ENCODE results near the gene HDAC10. TPM values are rescaled to one million over a fixed set of nuclear protein-coding genes. Genes with fewer than 3 reads are reported as not detected.

Gene HDAC10
- polyA plus RNA-seq, 1 of the 3 experiments (the other 2 are of a cell fraction) = 51.9 TPM

DNA sequence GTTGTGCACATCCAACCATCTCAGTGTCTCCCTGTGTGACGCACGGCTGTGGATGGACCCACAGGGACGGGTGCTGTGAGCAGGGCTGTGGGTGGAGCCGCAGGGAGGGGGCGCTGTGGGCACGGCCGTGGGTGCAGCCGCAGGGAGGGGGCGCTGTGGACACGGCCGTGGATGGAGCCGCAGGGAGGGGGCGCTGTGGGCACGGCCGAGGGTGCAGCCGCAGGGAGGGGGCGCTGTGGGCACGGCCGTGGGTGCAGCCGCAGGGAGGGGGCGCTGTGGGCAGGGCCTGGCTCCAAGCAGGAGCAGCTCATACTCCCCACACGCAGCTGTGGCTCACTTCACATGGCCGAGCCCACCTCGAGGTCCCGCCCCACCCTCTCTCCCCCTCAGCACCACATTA, 25.1 kb upstream of the HDAC10 start:
- peaks cover 22 to 64% of the 10 kb centered on the region in 2 experiments for H3K36me3 ChIP-seq (replicated peaks in 1 of 2; ENCODE audit: control insufficient read depth in 1 of 2, insufficient read depth in 2 of 2, low read length in 1 of 2)
- POLR2A ChIA-PET = no interaction called here

DNA sequence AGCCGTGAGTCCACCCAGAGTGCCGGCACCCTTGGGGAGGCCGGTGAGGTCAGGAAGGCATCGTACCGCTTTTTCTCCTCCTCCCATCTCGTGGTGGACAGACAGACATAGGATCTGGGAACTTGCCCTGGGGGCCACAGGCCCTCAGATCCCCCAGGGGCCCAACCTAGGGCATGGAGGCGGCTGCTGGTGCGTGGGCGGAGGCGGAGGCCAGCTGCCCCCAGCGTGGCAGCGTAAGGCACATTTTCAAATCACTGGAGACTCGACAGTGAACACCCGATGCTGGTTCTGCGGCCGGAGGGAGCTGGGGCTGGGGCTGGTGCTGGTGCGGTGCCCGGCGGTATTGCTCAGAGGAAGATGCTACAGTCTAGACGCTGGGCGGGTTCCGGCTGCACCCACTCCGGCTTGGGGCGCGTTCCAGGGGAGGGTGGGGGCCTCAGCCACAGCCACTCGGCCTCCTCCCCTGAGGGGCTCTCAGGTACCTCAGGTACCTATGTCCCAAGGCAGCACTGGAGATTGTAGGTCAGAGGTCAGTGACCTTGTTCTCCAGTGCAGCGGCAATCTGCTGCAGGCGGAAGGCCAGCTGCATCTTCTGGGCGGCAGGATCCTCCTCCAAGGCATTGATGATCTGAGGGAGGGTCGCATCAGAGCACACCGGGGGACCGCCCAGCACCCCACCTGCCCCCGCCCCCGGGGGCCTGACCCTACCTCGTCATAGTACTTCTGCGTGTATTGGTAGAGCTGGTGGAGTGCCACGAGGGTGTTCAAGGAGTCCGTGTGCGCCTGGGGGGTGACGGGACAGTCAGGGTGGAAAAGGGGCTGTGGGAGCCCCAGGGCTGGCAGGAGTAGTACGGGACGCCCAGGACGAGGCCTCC, 24.4 kb upstream of the HDAC10 start:
- H3K9ac ChIP-seq = no peak overlapping the region
- ChIA-PET CTCF (interaction anchor here (0.7 to 7.0 kb wide), 17 partner anchors 8 to 327 kb away, joined by 3 to 101 read pairs (median 7); partner anchors contain the start of genes DENND6B, MAPK12 and PPP6R2), POLR2A (no interaction called here)
- peaks cover 27% of the 10 kb centered on the region; the same call in 1 of the 2 replicates for H4K20me1 ChIP-seq (ENCODE audit: insufficient read depth)
- no peak overlapping the region for H3K4me3 ChIP-seq (ENCODE audit: low read depth in 2 of 2, low read length in 1 of 2)
- no peak overlapping the region for H3K4me2 ChIP-seq
- no peaks in the 10 kb centered on the region for H3K79me2 ChIP-seq (ENCODE audit: insufficient read depth)
- peaks cover 22 to 58% of the 10 kb centered on the region in 2 experiments for H3K36me3 ChIP-seq (replicated peaks in 1 of 2; ENCODE audit: control insufficient read depth in 1 of 2, insufficient read depth in 2 of 2, low read length in 1 of 2)
- H3F3A ChIP-seq (replicated peaks; ENCODE audit: insufficient read depth) = peaks cover 34% of the 10 kb centered on the region
- no peak for TF ChIP-seq TAF1 (IDR thresholded peaks at IDR 0.05; ENCODE audit: borderline replicate concordance, low read depth, low read length)
- TF ChIP-seq GATA2 (CRISPR knock-in tag; IDR thresholded peaks at IDR 0.05) = no peak
- TF ChIP-seq RAD21 (IDR thresholded peaks at IDR 0.05; ENCODE audit: low read length) = no peak
- TF ChIP-seq, protein P1, sequence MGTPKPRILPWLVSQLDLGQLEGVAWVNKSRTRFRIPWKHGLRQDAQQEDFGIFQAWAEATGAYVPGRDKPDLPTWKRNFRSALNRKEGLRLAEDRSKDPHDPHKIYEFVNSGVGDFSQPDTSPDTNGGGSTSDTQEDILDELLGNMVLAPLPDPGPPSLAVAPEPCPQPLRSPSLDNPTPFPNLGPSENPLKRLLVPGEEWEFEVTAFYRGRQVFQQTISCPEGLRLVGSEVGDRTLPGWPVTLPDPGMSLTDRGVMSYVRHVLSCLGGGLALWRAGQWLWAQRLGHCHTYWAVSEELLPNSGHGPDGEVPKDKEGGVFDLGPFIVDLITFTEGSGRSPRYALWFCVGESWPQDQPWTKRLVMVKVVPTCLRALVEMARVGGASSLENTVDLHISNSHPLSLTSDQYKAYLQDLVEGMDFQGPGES (IDR thresholded peaks at IDR 0.05; ENCODE audit: low read depth, low read length) = no peak
- H3K9me3 ChIP-seq = no peaks in the 10 kb centered on the region
- no peak overlapping the region; a peak in 1 of 4 replicates for H3K27ac ChIP-seq (ENCODE audit: low read depth in 2 of 2, low read length in 1 of 2)
- DNase-seq = no peak
- peaks cover 7 to 13% of the 10 kb centered on the region in 2 experiments; a peak in 2 of 4 replicates for H3K4me1 ChIP-seq (ENCODE audit: control insufficient read depth in 1 of 2, insufficient read depth in 2 of 2, low read depth in 1 of 2, low read length in 1 of 2)
- no peak overlapping the region for H2AFZ ChIP-seq (ENCODE audit: low read depth)
- no peaks in the 10 kb centered on the region for H3K27me3 ChIP-seq (ENCODE audit: insufficient read depth)
- 96% methylated on average over 29 of the region's 43 CpGs for WGBS (ENCODE audit: low lambda C conversion rate)
- H3K9me2 ChIP-seq = no peaks in the 10 kb centered on the region

More for the DNA sequence above, 25.1 kb upstream of the HDAC10 start:
- Histone ChIP-seq H3K9me2 (no peaks in the 10 kb centered on the region), H3K27me3 (ENCODE audit: insufficient read depth) (no peaks in the 10 kb centered on the region), H3K9ac (no peak overlapping the region), H3K27ac (ENCODE audit: low read depth in 2 of 2, low read length in 1 of 2) (no peak overlapping the region), H3K4me1 (ENCODE audit: control insufficient read depth in 1 of 2, insufficient read depth in 2 of 2, low read depth in 1 of 2, low read length in 1 of 2) (peaks cover 4 to 11% of the 10 kb centered on the region in 2 experiments; a peak in 2 of 4 replicates), H3K9me3 (no peaks in the 10 kb centered on the region), H3K79me2 (ENCODE audit: insufficient read depth) (no peaks in the 10 kb centered on the region), H3F3A (replicated peaks; ENCODE audit: insufficient read depth) (peaks cover 31% of the 10 kb centered on the region), H3K4me3 (ENCODE audit: low read depth in 2 of 2, low read length in 1 of 2) (no peak overlapping the region), H4K20me1 (ENCODE audit: insufficient read depth) (peaks cover 27% of the 10 kb centered on the region; the same call in 1 of the 2 replicates), H3K4me2 (no peak overlapping the region), H2AFZ (ENCODE audit: low read depth) (no peak overlapping the region)
- peak; percentile 79 for DNase-seq
- WGBS (ENCODE audit: low lambda C conversion rate) = 83% methylated on average over 23 of the region's 25 CpGs
- CTCF ChIA-PET = interaction anchor here (0.6 to 7.0 kb wide), 24 partner anchors 8 to 496 kb away, joined by 3 to 101 read pairs (median 5); partner anchors contain the start of genes DENND6B, MAPK12 and PPP6R2
- TF ChIP-seq GABPA (IDR thresholded peaks at IDR 0.05; ENCODE audit: low read depth) (no peak), RAD21 (IDR thresholded peaks at IDR 0.05; ENCODE audit: low read length) (peak; percentile 19; the same call in 1 of the 2 replicates), SMC3 (IDR thresholded peaks at IDR 0.05; ENCODE audit: low read depth, low read length) (peak; percentile 9; the same call in 1 of the 2 replicates), SIN3A (IDR thresholded peaks at IDR 0.05; ENCODE audit: borderline replicate concordance, low read depth, low read length) (no peak), GATA2 (CRISPR knock-in tag; IDR thresholded peaks at IDR 0.05) (no peak), POLR2AphosphoS5 (IDR thresholded peaks at IDR 0.05; ENCODE audit: low read depth, low read length) (0 out of 2 replicates have a peak, but pooled peaks have one; percentile 10)
- TF ChIP-seq, protein P2, sequence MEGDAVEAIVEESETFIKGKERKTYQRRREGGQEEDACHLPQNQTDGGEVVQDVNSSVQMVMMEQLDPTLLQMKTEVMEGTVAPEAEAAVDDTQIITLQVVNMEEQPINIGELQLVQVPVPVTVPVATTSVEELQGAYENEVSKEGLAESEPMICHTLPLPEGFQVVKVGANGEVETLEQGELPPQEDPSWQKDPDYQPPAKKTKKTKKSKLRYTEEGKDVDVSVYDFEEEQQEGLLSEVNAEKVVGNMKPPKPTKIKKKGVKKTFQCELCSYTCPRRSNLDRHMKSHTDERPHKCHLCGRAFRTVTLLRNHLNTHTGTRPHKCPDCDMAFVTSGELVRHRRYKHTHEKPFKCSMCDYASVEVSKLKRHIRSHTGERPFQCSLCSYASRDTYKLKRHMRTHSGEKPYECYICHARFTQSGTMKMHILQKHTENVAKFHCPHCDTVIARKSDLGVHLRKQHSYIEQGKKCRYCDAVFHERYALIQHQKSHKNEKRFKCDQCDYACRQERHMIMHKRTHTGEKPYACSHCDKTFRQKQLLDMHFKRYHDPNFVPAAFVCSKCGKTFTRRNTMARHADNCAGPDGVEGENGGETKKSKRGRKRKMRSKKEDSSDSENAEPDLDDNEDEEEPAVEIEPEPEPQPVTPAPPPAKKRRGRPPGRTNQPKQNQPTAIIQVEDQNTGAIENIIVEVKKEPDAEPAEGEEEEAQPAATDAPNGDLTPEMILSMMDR (IDR thresholded peaks at IDR 0.05) = peak; percentile 49
